Keratinocyte (primary cell): ENCODE data around the gene REV1. TPM values are rescaled to one million over a fixed set of nuclear protein-coding genes. Genes with fewer than 3 reads are reported as not detected.
A peak's percentile ranks its signal among the peaks of the same experiment; 100 is the strongest.

Source experiments
- DNase-seq: peaks from one replicate; pipeline ENCODE4 v3.0.0-alpha.2; 2011; ENCODE audit warnings: low read depth, missing footprints, low spot score
- FAIRE-seq: peaks from 2 replicates; lab custom pipeline; 2011; peaks lifted over from hg19 to GRCh38; lab: Jason Lieb, UNC
- H2AFZ ChIP-seq: 2 replicates; pipeline ENCODE4 v1.6.0; 2012; ENCODE audit warnings: low read length, control low read depth, inconsistent platforms; ENCODE audit not compliant: control insufficient read depth
- H3K27ac ChIP-seq: 2 replicates; pipeline ENCODE4 v1.5.1; 2011; ENCODE audit warnings: low read length; ENCODE audit not compliant: control insufficient read depth, insufficient read depth
- H3K27me3 ChIP-seq: 3 replicates; pipeline ENCODE4 v1.6.0; 2011; ENCODE audit warnings: low read length; ENCODE audit not compliant: control insufficient read depth, insufficient read depth; ENCODE audit errors: extremely low read depth
- H3K36me3 ChIP-seq, 2 experiments: 2 replicates in 1 of 2; 3 replicates in 1 of 2; pipeline ENCODE4 v1.5.1; 2011; ENCODE audit warnings: low read length in 2 of 2, mild to moderate bottlenecking in 1 of 2; ENCODE audit not compliant: control insufficient read depth in 2 of 2, insufficient read depth in 2 of 2; ENCODE audit errors: extremely low read depth in 1 of 2
- H3K4me1 ChIP-seq: 3 replicates; pipeline ENCODE4 v1.5.1; 2011; ENCODE audit warnings: low read length; ENCODE audit not compliant: control insufficient read depth, insufficient read depth; ENCODE audit errors: extremely low read depth
- H3K4me2 ChIP-seq: 3 replicates; pipeline ENCODE4 v1.6.0; 2011; ENCODE audit warnings: low read depth, low read length; ENCODE audit not compliant: control insufficient read depth, insufficient read depth; ENCODE audit errors: extremely low read depth
- H3K4me3 ChIP-seq, 3 experiments: fragments of 200-600 bp in 1 of 3; sonication (generic) in 1 of 3; 2 replicates in 2 of 3; 3 replicates in 1 of 3; pipeline ENCODE4 v1.5.1; 2011 to 2016; ENCODE audit warnings: low read length in 3 of 3, mild to moderate bottlenecking in 3 of 3, control low read depth in 2 of 3, inconsistent platforms in 1 of 3, low read depth in 1 of 3, mixed read lengths in 1 of 3, mixed run types in 1 of 3, moderate library complexity in 1 of 3; ENCODE audit not compliant: control insufficient read depth in 2 of 3, insufficient read depth in 2 of 3; ENCODE audit errors: extremely low read depth in 1 of 3
- H3K79me2 ChIP-seq: 2 replicates; pipeline ENCODE4 v1.6.0; 2012; ENCODE audit warnings: low read length; ENCODE audit not compliant: control insufficient read depth, insufficient read depth
- H3K9ac ChIP-seq: 3 replicates; pipeline ENCODE4 v1.6.0; 2011; ENCODE audit warnings: low read length; ENCODE audit not compliant: control insufficient read depth, insufficient read depth; ENCODE audit errors: extremely low read depth
- H3K9me1 ChIP-seq: 3 replicates; pipeline ENCODE4 v1.6.0; 2011; ENCODE audit warnings: low read length; ENCODE audit not compliant: control insufficient read depth, insufficient read depth; ENCODE audit errors: extremely low read depth
- H3K9me3 ChIP-seq: 2 replicates; pipeline ENCODE4 v1.5.1; 2012; ENCODE audit warnings: low read depth, low read length; ENCODE audit not compliant: control insufficient read depth
- H4K20me1 ChIP-seq: 3 replicates; pipeline ENCODE4 v1.6.0; 2011; ENCODE audit warnings: low read length; ENCODE audit not compliant: control insufficient read depth, insufficient read depth; ENCODE audit errors: extremely low read depth
- CTCF ChIP-seq, 3 experiments: IDR thresholded peaks in 1 of 3; conservative IDR thresholded peaks in 1 of 3; optimal IDR thresholded peaks in 1 of 3; 2 replicates in 2 of 3; 3 replicates in 1 of 3; pipeline versions ENCODE3 to v1.5.1; 2011; ENCODE audit warnings: low read length in 3 of 3, mild to moderate bottlenecking in 3 of 3, moderate library complexity in 2 of 3, control low read depth in 1 of 3, inconsistent platforms in 1 of 3; ENCODE audit not compliant: insufficient read depth in 2 of 3; ENCODE audit errors: extremely low read depth in 1 of 3
- EZH2 ChIP-seq: IDR thresholded peaks from one replicate; pipeline ENCODE4 v1.6.1; 2012; ENCODE audit warnings: inconsistent platforms, mild to moderate bottlenecking, low read length, moderate library complexity
- dilution Hi-C: fragments of 300-500 bp; cut with MboI; formaldehyde crosslinking; loops from one replicate; pipeline ENCODE4 v1.7.0; 2020; ENCODE audit warnings: low sequenced_read_pairs; ENCODE audit not compliant: extremely low pct_ligation_motif_present
- polyA plus RNA-seq, 5 experiments: library from polyadenylated mRNA; depleted of rRNA in 3 of 5; stranded (reverse) in 3 of 5; stranded (forward) in 1 of 5; unstranded in 1 of 5; fragments of >200 nt; gene quantifications; 1 replicate in 1 of 5; 2 replicates in 3 of 5; 3 replicates in 1 of 5; pipeline versions ENCODE4 v1.2.1 to v1.2.3, GENCODE V29; 2011 to 2012; ENCODE audit warnings: missing spikeins in 2 of 5, low read depth in 1 of 5, low replicate concordance in 1 of 5

The REV1 gene
- polyA plus RNA-seq, 1 donor (not counting 4 experiments of a cell fraction or from before 2014, with no cell fraction given), result 56.4 TPM

GRCh38 chr2:99448556-99448955 is 41.3 kb downstream of the REV1 start:
- FAIRE-seq (peak; percentile 94), DNase-seq (peak; percentile 77)
- Histone ChIP-seq H4K20me1 (no peaks in the 10 kb centered on the region), H3K27ac (peak overlapping the region; percentile 55), H3K27me3 (no peaks in the 10 kb centered on the region), H3K9ac (no peak overlapping the region), H3K79me2 (peaks cover 70% of the 10 kb centered on the region), H3K4me2 (no peak overlapping the region), H3K9me3 (no peaks in the 10 kb centered on the region), H3K36me3 (peaks cover 6 to 11% of the 10 kb centered on the region in 2 experiments), H3K9me1 (no peaks in the 10 kb centered on the region), H3K4me3 (no peak overlapping the region), H2AFZ (no peak overlapping the region), H3K4me1 (peaks cover 13% of the 10 kb centered on the region)
- dilution Hi-C loops, result no loop called here
- no peak for TF ChIP-seq CTCF (optimal IDR thresholded peaks at IDR 0.05 in 1 of 3, IDR thresholded peaks at IDR 0.05 in 1 of 3, conservative IDR thresholded peaks at IDR 0.05 in 1 of 3; ENCODE audit: extremely low read depth in 1 of 3, insufficient read depth in 2 of 3, low read length in 3 of 3)
- no peak for TF ChIP-seq EZH2

- H2AFZ ChIP-seq, result no peak overlapping the region
- no peak overlapping the region for H3K27ac ChIP-seq
- DNase-seq (no peak), FAIRE-seq (no peak)
- no peaks in the 10 kb centered on the region for H3K9me1 ChIP-seq
- peaks cover 2 to 8% of the 10 kb centered on the region in 2 experiments for H3K36me3 ChIP-seq
- TF ChIP-seq EZH2 (no peak), CTCF (optimal IDR thresholded peaks at IDR 0.05 in 1 of 3, IDR thresholded peaks at IDR 0.05 in 1 of 3, conservative IDR thresholded peaks at IDR 0.05 in 1 of 3; ENCODE audit: extremely low read depth in 1 of 3, insufficient read depth in 2 of 3, low read length in 3 of 3) (no peak)
- H4K20me1 ChIP-seq, result no peaks in the 10 kb centered on the region
- H3K79me2 ChIP-seq, result peaks cover 61% of the 10 kb centered on the region
- no peak overlapping the region for H3K4me3 ChIP-seq
- H3K9me3 ChIP-seq, result no peaks in the 10 kb centered on the region
- no peak overlapping the region for H3K4me2 ChIP-seq
- H3K9ac ChIP-seq, result no peak overlapping the region
- H3K4me1 ChIP-seq, result peaks cover 13% of the 10 kb centered on the region
- dilution Hi-C loops, result no loop called here
- H3K27me3 ChIP-seq, result no peaks in the 10 kb centered on the region
These were observed 44.8 kb downstream of the REV1 start for GRCh38 chr2:99445065-99445464.
